Parathyroid adenoma (tissue), 2 donors: Measurements from ENCODE around the gene EVA1B.
A peak's percentile ranks its signal among the peaks of the same experiment; 100 is the strongest.

Source experiments
- H2AFZ ChIP-seq: fragments of 300-600 bp; sonication (generic); one replicate; pipeline ENCODE4 v1.7.0; 2017; ENCODE audit warnings: antibody characterized with exemption, mild to moderate bottlenecking
- H3K27ac ChIP-seq: fragments of 300-600 bp; sonication (generic); one replicate; pipeline ENCODE4 v1.7.0; 2017
- H3K27me3 ChIP-seq: fragments of 300-600 bp; sonication (generic); one replicate; pipeline ENCODE4 v1.7.0; 2017; ENCODE audit warnings: low read length; ENCODE audit not compliant: control insufficient read depth, insufficient read depth
- H3K36me3 ChIP-seq: fragments of 300-600 bp; sonication (generic); one replicate; pipeline ENCODE4 v1.7.0; 2017; ENCODE audit warnings: low read length; ENCODE audit not compliant: control insufficient read depth, insufficient read depth
- H3K4me1 ChIP-seq: fragments of 300-600 bp; sonication (generic); one replicate; pipeline ENCODE4 v1.7.0; 2017; ENCODE audit warnings: control low read depth
- H3K4me2 ChIP-seq: fragments of 300-600 bp; sonication (generic); one replicate; pipeline ENCODE4 v1.7.0; 2017; ENCODE audit warnings: low read length
- H3K4me3 ChIP-seq: fragments of 300-600 bp; sonication (generic); one replicate; pipeline ENCODE4 v1.7.0; 2017; ENCODE audit warnings: low read depth, low read length
- H3K79me2 ChIP-seq: fragments of 300-600 bp; sonication (generic); one replicate; pipeline ENCODE4 v1.7.0; 2017; ENCODE audit warnings: control low read depth
- H3K9ac ChIP-seq: fragments of 300-600 bp; sonication (generic); one replicate; pipeline ENCODE4 v1.7.0; 2017; ENCODE audit warnings: mild to moderate bottlenecking
- H3K9me3 ChIP-seq: fragments of 300-600 bp; sonication (generic); one replicate; pipeline ENCODE4 v1.7.0; 2017; ENCODE audit warnings: low read length; ENCODE audit not compliant: control insufficient read depth
- TF ChIP-seq, protein P1 (sequence below): fragments of 300-600 bp; sonication (generic); IDR thresholded peaks from one replicate; pipeline ENCODE4 v1.7.0; 2017; ENCODE audit warnings: antibody characterized with exemption, mild to moderate bottlenecking
- donor health status: primary hyperparathyroidism.

The EVA1B gene

GRCh38 chr1:36323636-36324352 lies at the start of gene EVA1B:
TSS of gene EVA1B (minus strand) at chr1:36323645. CDS start at chr1:36323037, 608 bp downstream.
- Histone ChIP-seq H2AFZ (peak within 1 kb of the TSS; percentile 85), H3K27me3 (no peaks in the 10 kb centered on the region), H3K9ac (no peak within 1 kb of the TSS), H3K27ac (peak within 1 kb of the TSS; percentile 42), H3K9me3 (no peaks in the 10 kb centered on the region), H3K4me1 (no peaks in the 10 kb centered on the region), H3K4me3 (peak within 1 kb of the TSS; percentile 57), H3K79me2 (no peaks in the 10 kb centered on the region), H3K4me2 (peak within 1 kb of the TSS; percentile 75), H3K36me3 (no peaks in the 10 kb centered on the region)
- TF ChIP-seq, protein P1, sequence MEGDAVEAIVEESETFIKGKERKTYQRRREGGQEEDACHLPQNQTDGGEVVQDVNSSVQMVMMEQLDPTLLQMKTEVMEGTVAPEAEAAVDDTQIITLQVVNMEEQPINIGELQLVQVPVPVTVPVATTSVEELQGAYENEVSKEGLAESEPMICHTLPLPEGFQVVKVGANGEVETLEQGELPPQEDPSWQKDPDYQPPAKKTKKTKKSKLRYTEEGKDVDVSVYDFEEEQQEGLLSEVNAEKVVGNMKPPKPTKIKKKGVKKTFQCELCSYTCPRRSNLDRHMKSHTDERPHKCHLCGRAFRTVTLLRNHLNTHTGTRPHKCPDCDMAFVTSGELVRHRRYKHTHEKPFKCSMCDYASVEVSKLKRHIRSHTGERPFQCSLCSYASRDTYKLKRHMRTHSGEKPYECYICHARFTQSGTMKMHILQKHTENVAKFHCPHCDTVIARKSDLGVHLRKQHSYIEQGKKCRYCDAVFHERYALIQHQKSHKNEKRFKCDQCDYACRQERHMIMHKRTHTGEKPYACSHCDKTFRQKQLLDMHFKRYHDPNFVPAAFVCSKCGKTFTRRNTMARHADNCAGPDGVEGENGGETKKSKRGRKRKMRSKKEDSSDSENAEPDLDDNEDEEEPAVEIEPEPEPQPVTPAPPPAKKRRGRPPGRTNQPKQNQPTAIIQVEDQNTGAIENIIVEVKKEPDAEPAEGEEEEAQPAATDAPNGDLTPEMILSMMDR: no peak

- Histone ChIP-seq H3K27ac (peak overlapping the region; percentile 87), H2AFZ (no peak overlapping the region), H3K4me2 (no peak overlapping the region), H3K36me3 (no peaks in the 10 kb centered on the region), H3K27me3 (no peaks in the 10 kb centered on the region), H3K4me1 (peaks cover 22% of the 10 kb centered on the region), H3K9me3 (no peaks in the 10 kb centered on the region), H3K4me3 (no peak overlapping the region), H3K9ac (no peak overlapping the region), H3K79me2 (peaks cover 15% of the 10 kb centered on the region)
- TF ChIP-seq, protein P1: no peak
These were observed 49.2 kb upstream of the EVA1B start for GRCh38 chr1:36372617-36373016.

GRCh38 chr1:36369061-36369861 lies 45.8 kb upstream of the EVA1B start:
- TF ChIP-seq, protein P1: peak; percentile 84
- no peak overlapping the region for H3K9ac ChIP-seq
- H3K4me1 ChIP-seq: peaks cover 13% of the 10 kb centered on the region

GRCh38 chr1:36367798-36368197 lies 44.4 kb upstream of the EVA1B start:
- Histone ChIP-seq H3K79me2 (peaks cover 9% of the 10 kb centered on the region), H3K9ac (no peak overlapping the region), H3K4me1 (peaks cover 4% of the 10 kb centered on the region), H2AFZ (no peak overlapping the region), H3K27me3 (no peaks in the 10 kb centered on the region), H3K4me2 (no peak overlapping the region), H3K4me3 (no peak overlapping the region), H3K9me3 (no peaks in the 10 kb centered on the region), H3K27ac (no peak overlapping the region), H3K36me3 (no peaks in the 10 kb centered on the region)
- TF ChIP-seq, protein P1: no peak

More at GRCh38 chr1:36369061-36369861, 45.8 kb upstream of the EVA1B start:
- Histone ChIP-seq H3K27ac (no peak overlapping the region), H3K36me3 (no peaks in the 10 kb centered on the region), H3K4me2 (no peak overlapping the region), H3K4me3 (no peak overlapping the region), H3K79me2 (peaks cover 10% of the 10 kb centered on the region), H3K9me3 (no peaks in the 10 kb centered on the region), H3K27me3 (no peaks in the 10 kb centered on the region), H2AFZ (no peak overlapping the region)
